Raji (cell line): ENCODE data around the gene VAV2.

Experiments used
- POLR2A ChIP-seq: IDR thresholded peaks from 2 replicates; pipeline ENCODE4 v1.6.1; 2011; ENCODE audit warnings: low read depth, low read length, control low read depth; ENCODE audit not compliant: insufficient read depth

VAV2 gene

GRCh38 chr9:133886563-133887501, 105.3 kb downstream of the VAV2 start:
- no peak for TF ChIP-seq POLR2A

GRCh38 chr9:133884907-133885744, 107.0 kb downstream of the VAV2 start:
- no peak for TF ChIP-seq POLR2A

GRCh38 chr9:133882849-133883755, 109.0 kb downstream of the VAV2 start:
- no peak for TF ChIP-seq POLR2A

GRCh38 chr9:133881671-133882381, 110.3 kb downstream of the VAV2 start:
- TF ChIP-seq POLR2A: no peak

DNA sequence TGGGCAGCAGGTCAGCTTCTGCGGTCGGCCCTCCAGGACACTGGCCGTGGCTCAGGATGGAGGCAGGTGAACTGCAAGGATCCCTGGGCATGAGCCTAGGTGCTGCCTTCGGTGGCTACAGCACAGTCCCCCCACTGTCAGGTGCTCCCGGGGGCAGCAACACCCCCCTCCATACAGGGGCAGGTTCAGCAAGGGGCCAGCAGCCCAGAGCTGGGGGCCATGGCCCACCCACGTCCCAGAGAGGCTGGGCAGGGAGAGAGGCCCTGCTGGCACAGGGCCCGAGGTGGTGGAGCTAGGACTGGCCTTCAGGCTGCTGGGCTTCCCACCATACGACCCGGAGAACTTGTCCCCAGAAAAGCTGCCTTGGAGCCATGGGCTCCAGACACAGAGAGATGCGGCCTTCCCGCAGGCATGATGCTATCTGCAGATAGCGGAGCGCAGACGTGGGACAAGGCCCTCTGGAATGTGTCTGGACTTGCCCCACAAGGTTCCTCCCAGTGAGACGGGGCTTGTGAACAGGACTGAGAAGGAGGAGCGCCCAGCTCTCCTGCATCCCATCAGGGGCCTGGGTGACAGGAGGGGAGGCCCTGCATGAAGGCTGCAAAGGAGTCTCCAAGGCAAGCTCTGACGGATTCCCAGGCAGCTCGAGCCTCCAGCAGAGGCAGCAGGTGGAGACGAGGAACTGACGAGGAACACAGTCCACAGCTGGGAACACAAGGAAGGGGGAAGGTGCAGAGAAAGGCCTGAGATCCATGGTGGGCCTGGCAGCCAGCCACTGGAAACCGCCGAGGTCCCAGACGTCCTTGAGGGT, 111.1 kb downstream of the VAV2 start:
- TF ChIP-seq POLR2A: no peak

GRCh38 chr9:133880136-133880535, 112.0 kb downstream of the VAV2 start:
- no peak for TF ChIP-seq POLR2A

DNA sequence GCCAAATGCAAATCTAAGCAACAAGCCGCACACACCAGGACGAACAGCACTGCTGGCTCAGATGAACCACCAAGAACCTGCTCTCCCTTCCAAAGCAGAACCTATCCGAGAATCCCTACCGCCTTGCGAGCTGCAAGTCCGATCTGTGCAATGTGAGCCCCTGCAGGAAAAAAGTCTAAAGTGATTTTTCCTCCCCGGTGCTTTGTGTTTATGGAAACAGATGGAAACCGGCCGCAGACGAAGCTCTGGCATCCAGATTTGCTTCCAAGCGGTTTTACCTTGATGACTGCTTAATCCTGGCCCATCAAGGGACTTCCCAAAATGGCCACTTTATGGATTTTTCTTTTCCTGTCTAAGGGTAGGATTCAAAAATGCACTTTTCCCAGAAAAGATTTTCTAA, 112.5 kb downstream of the VAV2 start:
- no peak for TF ChIP-seq POLR2A

DNA sequence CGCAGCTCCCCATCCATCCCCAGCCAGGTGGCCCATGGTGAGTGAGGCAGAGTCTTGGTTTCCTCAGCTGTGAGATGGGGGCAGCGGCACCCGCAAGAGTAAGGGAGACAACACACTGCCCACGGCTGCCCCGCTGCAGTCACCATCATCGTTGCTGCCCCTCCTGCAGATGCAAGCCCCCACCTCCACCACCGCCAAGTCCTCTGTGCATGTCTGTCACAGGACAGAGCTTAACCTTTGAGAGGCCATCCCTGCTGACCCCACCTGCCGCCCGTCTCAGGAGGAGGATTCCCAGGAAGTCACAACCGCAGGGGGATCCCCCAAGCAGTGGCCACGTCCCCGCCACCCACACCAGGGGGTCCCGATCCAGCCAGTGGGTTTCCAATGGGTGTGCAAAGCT, 113.7 kb downstream of the VAV2 start:
- no peak for TF ChIP-seq POLR2A

GRCh38 chr9:133877967-133878366, 114.2 kb downstream of the VAV2 start:
- no peak for TF ChIP-seq POLR2A

GRCh38 chr9:133877327-133877726, 114.8 kb downstream of the VAV2 start:
- TF ChIP-seq POLR2A: no peak

DNA sequence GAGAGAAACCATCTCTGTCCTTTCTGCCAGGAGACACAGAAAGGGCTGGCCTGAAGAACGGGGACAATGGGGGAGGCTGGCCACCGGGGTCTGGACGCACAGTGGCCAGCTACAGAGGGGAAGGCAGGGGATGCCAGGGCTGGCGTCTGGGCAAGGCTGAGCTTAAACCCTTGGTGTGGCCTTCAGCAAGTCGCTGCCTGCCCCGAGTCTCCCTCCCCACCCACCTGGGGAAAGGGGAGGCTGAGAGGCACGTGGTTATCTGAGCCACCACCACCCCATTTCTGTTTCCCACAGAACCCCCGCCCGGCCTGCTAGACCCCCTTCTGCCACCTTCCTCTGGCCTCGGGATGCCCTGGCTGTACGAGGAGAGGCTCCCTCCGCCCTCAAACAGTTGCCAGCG, 115.3 kb downstream of the VAV2 start:
- no peak for TF ChIP-seq POLR2A

GRCh38 chr9:133876144-133876543, 116.0 kb downstream of the VAV2 start:
- no peak for TF ChIP-seq POLR2A

GRCh38 chr9:133875131-133875530, 117.0 kb downstream of the VAV2 start:
- no peak for TF ChIP-seq POLR2A
